ENCODE results near the gene GAPDHS.

Gene GAPDHS

DNA sequence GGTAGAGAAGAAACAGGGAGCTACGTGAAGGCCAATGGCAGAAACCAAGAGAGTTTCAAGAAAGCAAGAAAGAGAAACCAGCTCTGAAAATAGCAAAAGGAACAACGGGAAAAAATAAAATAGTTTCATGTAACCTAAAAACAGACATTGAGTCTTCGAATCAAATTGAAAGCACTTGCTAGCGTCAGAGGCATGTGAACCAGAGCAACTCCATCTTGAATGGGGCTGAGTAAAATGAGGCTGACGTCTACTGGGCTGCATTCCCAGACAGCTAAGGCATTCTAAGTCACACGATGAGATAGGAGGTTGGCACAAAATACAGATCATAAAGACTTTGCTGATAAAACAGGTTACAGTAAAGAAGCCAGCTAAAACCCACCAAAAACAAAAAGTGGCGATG is 45.5 kb downstream of the GAPDHS start:
- Histone ChIP-seq H3K4me1 (0 out of 2 replicates have a peak, but pooled peaks cover 4% of the 10 kb centered on the region), H3K27me3 (no peaks in the 10 kb centered on the region), H3K36me3 (no peaks in the 10 kb centered on the region), H3K9ac (no peak overlapping the region), H3K9me3 (peaks cover 31% of the 10 kb centered on the region), H3K4me3 (no peak overlapping the region), H3K4me2 (no peak overlapping the region), H4K20me1 (no peaks in the 10 kb centered on the region), H3K27ac (no peak overlapping the region)
- no peak for TF ChIP-seq Cebpa-rat (IDR thresholded peaks at IDR 0.05)

DNA sequence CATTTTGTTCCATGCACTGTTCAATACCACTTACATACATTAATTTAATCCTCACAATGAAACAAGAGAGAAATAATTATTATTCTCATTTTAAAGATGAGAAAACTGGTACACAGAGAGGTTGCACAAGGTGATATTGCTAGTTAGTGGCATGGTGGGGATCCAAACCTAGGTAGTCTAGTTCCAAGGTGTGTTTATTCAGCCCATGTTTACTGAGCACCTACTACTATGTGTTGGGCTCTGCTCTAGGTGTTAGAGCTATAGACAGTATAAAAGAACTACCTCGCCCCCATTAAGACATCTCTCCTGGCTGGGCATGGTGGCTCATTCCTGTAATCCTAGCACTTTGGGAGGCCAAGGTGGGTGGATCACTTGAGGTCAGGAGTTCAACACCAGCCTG is 49.5 kb downstream of the GAPDHS start:
- no peak for TF ChIP-seq Cebpa-rat (IDR thresholded peaks at IDR 0.05)

DNA sequence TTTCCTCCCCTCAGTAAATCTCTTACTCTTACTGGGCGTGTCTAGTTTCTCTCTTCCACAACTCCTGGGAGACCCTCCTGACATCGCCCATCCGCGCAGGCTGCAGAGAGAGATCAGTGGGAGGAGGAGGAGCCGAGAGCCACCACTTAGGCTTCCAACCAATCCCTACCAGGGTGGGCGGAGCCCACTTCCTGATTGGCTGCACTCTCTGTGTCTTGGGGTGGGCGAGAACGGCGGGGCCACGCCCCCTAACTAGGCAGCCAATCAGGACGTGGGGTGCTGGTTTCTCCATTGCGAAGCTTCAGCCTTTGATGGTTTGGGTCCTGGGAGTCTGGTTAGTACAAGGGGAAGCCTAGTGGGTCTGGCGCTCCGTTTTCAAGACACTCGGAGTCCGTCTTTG is 52.6 kb downstream of the GAPDHS start, which contains the start of gene PMIS2:
Gene PMIS2 (plus strand): TSS at position 326 of the 400 bp plus-strand sequence. CDS start 87 bp downstream, outside the sequence.
- Histone ChIP-seq H3K4me3 (no peak within 1 kb of the TSS), H3K9ac (no peak within 1 kb of the TSS), H3K27ac (no peak within 1 kb of the TSS), H3K4me1 (peaks cover 24% of the 10 kb centered on the region), H4K20me1 (no peaks in the 10 kb centered on the region), H3K4me2 (no peak within 1 kb of the TSS), H3K9me3 (peaks cover 7% of the 10 kb centered on the region), H3K27me3 (no peaks in the 10 kb centered on the region), H3K36me3 (no peaks in the 10 kb centered on the region)
- TF ChIP-seq Cebpa-rat (IDR thresholded peaks at IDR 0.05) = no peak

More for the DNA sequence above, 49.5 kb downstream of the GAPDHS start:
- Histone ChIP-seq H3K4me3 (no peak overlapping the region), H3K4me1 (peaks cover 7% of the 10 kb centered on the region), H3K9me3 (peaks cover 9% of the 10 kb centered on the region), H3K27ac (no peak overlapping the region), H3K27me3 (no peaks in the 10 kb centered on the region), H3K4me2 (no peak overlapping the region), H3K9ac (no peak overlapping the region), H3K36me3 (no peaks in the 10 kb centered on the region), H4K20me1 (no peaks in the 10 kb centered on the region)

DNA sequence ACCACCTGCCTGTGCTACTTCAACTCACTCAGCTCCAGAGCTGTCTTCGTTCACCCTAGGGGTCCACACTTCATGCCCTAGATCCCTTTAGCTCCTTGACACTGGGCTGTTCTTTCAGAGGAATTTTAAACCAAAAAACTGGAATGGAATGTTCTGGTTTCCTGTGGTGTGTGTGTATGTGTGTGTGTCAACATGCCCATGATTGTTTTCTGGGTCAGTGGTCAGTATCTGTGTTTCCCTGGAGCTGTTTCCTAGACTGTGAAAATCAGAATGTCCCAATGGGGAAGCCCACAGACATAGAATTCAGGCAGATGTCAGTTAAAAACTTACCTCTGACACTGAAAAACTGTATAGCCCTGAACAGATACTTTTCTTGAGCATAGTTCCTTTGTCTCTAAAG is 54.1 kb downstream of the GAPDHS start:
- no peak for TF ChIP-seq Cebpa-rat (IDR thresholded peaks at IDR 0.05)
- H3K36me3 ChIP-seq = no peaks in the 10 kb centered on the region
- peaks cover 7% of the 10 kb centered on the region for H3K9me3 ChIP-seq
- H3K4me1 ChIP-seq = peaks cover 24% of the 10 kb centered on the region
- H3K27ac ChIP-seq = no peak overlapping the region
- no peaks in the 10 kb centered on the region for H4K20me1 ChIP-seq
- no peak overlapping the region for H3K9ac ChIP-seq
- no peak overlapping the region for H3K4me3 ChIP-seq
- no peak overlapping the region for H3K4me2 ChIP-seq
- no peaks in the 10 kb centered on the region for H3K27me3 ChIP-seq

DNA sequence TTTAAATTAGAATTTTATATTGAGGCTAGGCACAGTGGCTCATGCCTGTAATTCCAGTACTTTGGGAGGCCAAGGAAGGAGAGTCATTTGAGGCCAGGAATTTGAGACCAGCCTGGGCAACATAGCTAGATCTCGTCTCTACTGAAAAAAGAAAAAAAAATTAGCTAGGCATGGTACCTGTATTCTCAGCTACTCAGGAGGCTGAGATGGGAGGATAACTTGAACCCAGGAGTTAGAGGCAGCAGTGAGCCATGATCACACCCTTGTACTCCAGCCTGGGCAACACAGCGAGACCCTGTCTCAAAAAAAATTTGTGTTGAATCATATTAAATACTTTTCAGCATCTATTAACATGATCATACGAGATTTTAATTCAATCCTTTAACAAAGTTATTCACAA is 57.6 kb downstream of the GAPDHS start:
- Histone ChIP-seq H3K9me3 (peaks cover 3% of the 10 kb centered on the region), H3K27me3 (no peaks in the 10 kb centered on the region), H3K4me3 (no peak overlapping the region), H3K4me2 (no peak overlapping the region), H3K27ac (no peak overlapping the region), H3K9ac (no peak overlapping the region), H3K36me3 (no peaks in the 10 kb centered on the region), H3K4me1 (peaks cover 24% of the 10 kb centered on the region), H4K20me1 (no peaks in the 10 kb centered on the region)
- TF ChIP-seq Cebpa-rat (IDR thresholded peaks at IDR 0.05) = no peak

DNA sequence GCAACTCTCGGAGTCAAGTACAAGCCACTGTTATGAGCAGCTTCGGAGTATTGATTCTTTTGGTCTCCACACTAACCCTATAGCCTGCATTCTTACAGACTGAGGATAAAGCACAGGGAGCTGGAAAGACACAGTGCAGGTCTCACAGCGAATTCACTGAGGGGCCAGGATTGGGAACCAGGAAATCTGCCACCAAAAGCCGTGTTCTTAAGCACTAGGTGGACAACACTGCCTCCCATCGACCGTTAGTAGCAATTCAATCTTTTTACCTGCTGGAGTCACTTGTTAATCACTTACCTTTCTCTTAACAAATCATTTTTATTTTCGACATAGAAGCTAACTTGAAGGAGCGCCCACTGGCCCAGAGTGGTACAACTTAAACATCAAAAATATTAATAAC is 59.0 kb downstream of the GAPDHS start:
- H3K27me3 ChIP-seq = no peaks in the 10 kb centered on the region

More for the DNA sequence above, 59.0 kb downstream of the GAPDHS start:
- Histone ChIP-seq H3K27ac (no peak overlapping the region), H3K4me3 (no peak overlapping the region), H4K20me1 (no peaks in the 10 kb centered on the region), H3K9me3 (no peaks in the 10 kb centered on the region), H3K9ac (no peak overlapping the region), H3K4me2 (no peak overlapping the region), H3K36me3 (no peaks in the 10 kb centered on the region), H3K4me1 (peaks cover 29% of the 10 kb centered on the region)
- TF ChIP-seq Cebpa-rat (IDR thresholded peaks at IDR 0.05) = no peak
